Astrocyte (in vitro differentiated cells and primary cell): ENCODE results near the gene PRKG1.

Source experiments
- EZH2 ChIP-seq: IDR thresholded peaks from 2 replicates; pipeline ENCODE4 v1.6.1; 2012; ENCODE audit warnings: mild to moderate bottlenecking, low read length, inconsistent platforms; ENCODE audit not compliant: insufficient read depth
- TF ChIP-seq, protein P1 (sequence below): IDR thresholded peaks from 2 replicates; pipeline ENCODE4 v1.5.1; 2011; ENCODE audit warnings: low read depth, mild to moderate bottlenecking, inconsistent platforms, low read length, moderate library complexity; ENCODE audit not compliant: insufficient read depth

- TF ChIP-seq, protein P1, sequence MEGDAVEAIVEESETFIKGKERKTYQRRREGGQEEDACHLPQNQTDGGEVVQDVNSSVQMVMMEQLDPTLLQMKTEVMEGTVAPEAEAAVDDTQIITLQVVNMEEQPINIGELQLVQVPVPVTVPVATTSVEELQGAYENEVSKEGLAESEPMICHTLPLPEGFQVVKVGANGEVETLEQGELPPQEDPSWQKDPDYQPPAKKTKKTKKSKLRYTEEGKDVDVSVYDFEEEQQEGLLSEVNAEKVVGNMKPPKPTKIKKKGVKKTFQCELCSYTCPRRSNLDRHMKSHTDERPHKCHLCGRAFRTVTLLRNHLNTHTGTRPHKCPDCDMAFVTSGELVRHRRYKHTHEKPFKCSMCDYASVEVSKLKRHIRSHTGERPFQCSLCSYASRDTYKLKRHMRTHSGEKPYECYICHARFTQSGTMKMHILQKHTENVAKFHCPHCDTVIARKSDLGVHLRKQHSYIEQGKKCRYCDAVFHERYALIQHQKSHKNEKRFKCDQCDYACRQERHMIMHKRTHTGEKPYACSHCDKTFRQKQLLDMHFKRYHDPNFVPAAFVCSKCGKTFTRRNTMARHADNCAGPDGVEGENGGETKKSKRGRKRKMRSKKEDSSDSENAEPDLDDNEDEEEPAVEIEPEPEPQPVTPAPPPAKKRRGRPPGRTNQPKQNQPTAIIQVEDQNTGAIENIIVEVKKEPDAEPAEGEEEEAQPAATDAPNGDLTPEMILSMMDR, result no peak
- no peak for TF ChIP-seq EZH2
Observed at GRCh38 chr10:51980752-51981151, 906.5 kb downstream of the PRKG1 start.
